Erythroblast (primary cell): ENCODE data around the gene GPR39.

Experiments used
- DNase-seq, 2 experiments: peaks; one replicate each; lab custom pipeline; 2025; lab: John Stamatoyannopoulos, UW
- GATA1 ChIP-seq: IDR thresholded peaks from 2 replicates; pipeline ENCODE4 v1.6.1; 2011; ENCODE audit warnings: low read depth, mild to moderate bottlenecking, control low read depth, low read length, moderate library complexity
- POLR2A ChIP-seq: IDR thresholded peaks from 2 replicates; pipeline ENCODE4 v1.6.1; 2011; ENCODE audit warnings: mild to moderate bottlenecking, low read length

The GPR39 gene

GRCh38 chr2:132589111-132589830 is 172.7 kb downstream of the GPR39 start:
- no peak for DNase-seq
- no peak for TF ChIP-seq GATA1
- TF ChIP-seq POLR2A: no peak

GRCh38 chr2:132589966-132590365 is 173.4 kb downstream of the GPR39 start:
- no peak for DNase-seq
- TF ChIP-seq POLR2A: no peak
- TF ChIP-seq GATA1: no peak

- TF ChIP-seq POLR2A: no peak
- no peak for DNase-seq
Observed at GRCh38 chr2:132593171-132593570, 176.6 kb downstream of the GPR39 start.

GRCh38 chr2:132595186-132595585 is 178.6 kb downstream of the GPR39 start:
- no peak for TF ChIP-seq GATA1
- no peak for TF ChIP-seq POLR2A
- DNase-seq: no peak

- no peak for TF ChIP-seq GATA1
- TF ChIP-seq POLR2A: no peak
- DNase-seq: no peak
Observed at GRCh38 chr2:132595693-132596092, 179.1 kb downstream of the GPR39 start.

- DNase-seq: no peak
- TF ChIP-seq GATA1: no peak
Observed at GRCh38 chr2:132597166-132597565, 180.6 kb downstream of the GPR39 start.

GRCh38 chr2:132597831-132598230 is 181.2 kb downstream of the GPR39 start:
- TF ChIP-seq POLR2A (no peak), GATA1 (no peak)
- no peak for DNase-seq

- DNase-seq: no peak
- TF ChIP-seq POLR2A: no peak
- TF ChIP-seq GATA1: no peak
Observed at GRCh38 chr2:132598536-132598935, 181.9 kb downstream of the GPR39 start.

GRCh38 chr2:132599556-132599955 is 183.0 kb downstream of the GPR39 start:
- DNase-seq: no peak
- no peak for TF ChIP-seq GATA1
- TF ChIP-seq POLR2A: no peak

- no peak for DNase-seq
- TF ChIP-seq POLR2A (no peak), GATA1 (no peak)
Observed at GRCh38 chr2:132604561-132604960, 188.0 kb downstream of the GPR39 start.

- no peak for TF ChIP-seq GATA1
- no peak for TF ChIP-seq POLR2A
- no peak for DNase-seq
Observed at GRCh38 chr2:132605236-132606180, 188.9 kb downstream of the GPR39 start.

GRCh38 chr2:132606649-132607048 is 190.0 kb downstream of the GPR39 start:
- no peak for TF ChIP-seq POLR2A
- TF ChIP-seq GATA1: no peak
- DNase-seq: no peak

- TF ChIP-seq GATA1: no peak
- TF ChIP-seq POLR2A: no peak
- no peak for DNase-seq
Observed at GRCh38 chr2:132607426-132608090, 191.0 kb downstream of the GPR39 start.

GRCh38 chr2:132608311-132608710 is 191.7 kb downstream of the GPR39 start:
- no peak for DNase-seq
- TF ChIP-seq POLR2A (no peak), GATA1 (no peak)
